Activated CD4-positive, alpha-beta T cell treated with anti-CD3 and anti-CD28 coated beads, Interleukin-2, amount 50 U/mL, for 48 hours (primary cell): ENCODE data around the gene CRYM.
"Not testable (repeated sequence)": the region's sequence is repeated elsewhere in the genome, so short reads cannot be mapped to it uniquely, and the experiment has no call there.

Experiments used
- DNase-seq, 2 experiments: peaks; one replicate each; pipeline ENCODE4 v3.0.0-alpha.2; 2020

The CRYM gene

DNA sequence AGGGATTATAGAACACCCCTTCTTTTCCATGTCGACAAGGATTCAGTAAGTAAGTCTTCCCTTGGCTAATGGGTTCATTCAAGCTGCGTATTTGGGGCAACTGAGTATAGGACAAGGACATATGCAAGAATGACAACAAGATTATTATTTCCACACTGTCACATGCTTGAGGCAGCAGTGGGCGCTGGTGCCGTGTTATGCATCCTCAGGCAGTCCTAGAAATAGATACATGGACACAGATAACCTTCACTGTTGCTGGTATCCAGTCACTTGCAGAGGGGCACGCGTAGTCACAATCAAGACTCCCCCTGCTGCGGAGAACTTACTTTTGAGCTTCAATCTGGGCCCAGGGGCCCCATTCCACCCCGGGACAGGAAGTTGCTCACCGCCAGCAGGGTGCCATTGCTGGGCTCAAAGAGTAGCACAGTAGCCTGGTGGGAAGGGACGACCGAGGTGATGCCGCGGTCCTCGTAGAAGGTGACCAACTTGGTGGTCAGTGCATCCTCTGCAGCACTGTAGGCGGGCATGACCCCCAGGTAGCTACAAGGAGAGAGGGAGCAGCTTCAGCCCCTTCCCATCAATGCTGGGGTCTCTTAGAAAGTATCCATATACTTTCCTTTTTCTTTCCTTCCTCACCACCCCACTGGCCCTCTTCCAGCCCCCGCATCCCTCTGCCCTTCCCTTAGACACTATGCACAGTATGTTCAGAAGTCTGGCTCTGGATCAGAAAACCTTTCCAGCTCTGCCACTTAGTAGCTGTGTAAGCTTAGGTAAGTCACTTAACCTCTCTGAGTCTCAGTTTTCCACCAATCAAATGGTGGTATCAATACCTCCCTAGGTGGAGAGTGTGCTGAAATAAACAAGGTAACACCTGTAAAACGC lies 804 bp downstream of the CRYM start:
- no peak for DNase-seq

DNA sequence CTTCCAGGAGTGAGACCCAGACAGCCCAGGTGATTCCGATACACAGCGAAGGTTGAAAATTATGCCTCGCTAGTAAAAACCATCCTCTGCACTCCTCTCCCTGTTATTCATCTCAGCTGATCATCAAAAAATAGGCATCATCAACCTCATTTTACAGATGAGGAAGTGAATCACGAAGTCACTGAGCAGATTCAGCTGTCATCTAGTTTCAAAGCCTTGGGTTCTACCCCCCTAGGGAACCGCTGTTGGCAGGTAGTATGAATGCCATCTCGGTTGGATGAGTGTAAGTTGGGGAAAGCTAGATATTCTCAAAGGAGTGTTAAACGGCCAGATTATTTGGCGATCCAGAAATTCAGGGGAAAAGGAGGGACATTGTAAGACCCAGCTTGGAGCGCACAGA lies 2.0 kb downstream of the CRYM start:
- DNase-seq, result no peak

DNA sequence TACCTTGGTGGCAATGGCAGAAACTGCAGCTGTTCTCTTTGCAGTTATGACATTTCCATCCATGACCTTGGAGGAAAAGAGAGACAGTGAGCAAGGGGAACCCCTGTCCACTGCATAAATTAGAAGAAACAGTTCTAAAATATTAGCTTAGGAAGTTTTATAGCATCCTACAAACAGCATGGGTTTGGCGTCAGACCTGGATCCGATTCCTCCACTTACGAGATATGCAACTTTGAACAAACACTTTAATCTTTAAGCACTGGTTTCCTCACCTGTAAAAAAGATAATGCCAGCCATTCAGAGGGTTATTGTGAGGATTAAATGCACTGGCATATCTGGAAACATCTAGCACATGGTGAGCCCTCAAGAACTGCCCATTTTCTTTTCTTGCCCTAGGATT lies 2.6 kb downstream of the CRYM start:
- DNase-seq, result no peak

DNA sequence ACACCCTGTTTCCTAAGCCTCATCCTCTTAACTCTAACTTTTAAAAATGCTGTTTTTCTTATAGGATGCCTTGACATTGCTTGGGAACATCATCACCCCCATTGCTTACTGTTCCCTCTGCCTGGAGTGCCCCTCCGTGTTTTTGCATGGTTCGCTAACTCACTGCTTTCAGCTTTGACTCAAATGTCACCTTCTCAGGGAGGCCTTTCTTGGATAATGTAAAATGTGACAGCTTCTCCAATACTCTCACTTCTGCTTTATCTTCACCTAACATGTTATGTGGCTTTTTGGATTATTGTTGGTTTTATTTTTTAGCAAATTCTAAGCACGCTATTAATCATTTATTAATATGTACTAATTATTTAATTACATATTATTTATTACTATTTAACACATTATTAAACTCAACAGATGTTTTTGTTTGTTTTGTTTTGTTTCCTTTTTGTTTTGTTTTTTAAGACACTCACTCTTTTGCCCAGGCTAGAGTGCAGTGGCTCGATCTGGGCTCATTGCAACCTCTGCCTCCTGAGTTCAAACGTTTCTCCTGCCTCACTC lies 3.8 kb downstream of the CRYM start:
- DNase-seq, result no peak

DNA sequence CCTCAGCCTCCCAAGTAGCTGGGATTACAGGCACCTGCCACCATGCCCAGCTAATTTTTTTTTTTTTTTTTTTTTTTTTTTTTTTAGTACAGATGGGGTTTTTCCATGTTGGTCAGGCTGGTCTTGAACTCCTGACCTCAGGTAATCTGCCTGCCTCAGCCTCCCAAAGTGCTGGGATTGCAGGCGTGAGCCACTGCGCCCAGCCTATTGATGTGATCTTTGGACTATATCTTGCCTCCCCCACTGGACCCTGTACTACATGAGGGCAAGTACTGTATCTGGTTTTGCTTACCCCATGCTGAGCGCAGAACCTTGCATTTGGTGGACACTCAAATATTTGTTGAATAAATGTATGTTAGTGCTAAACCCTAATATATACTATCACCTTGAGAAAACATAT lies 5.3 kb downstream of the CRYM start:
- not testable (repeated sequence) for DNase-seq

DNA sequence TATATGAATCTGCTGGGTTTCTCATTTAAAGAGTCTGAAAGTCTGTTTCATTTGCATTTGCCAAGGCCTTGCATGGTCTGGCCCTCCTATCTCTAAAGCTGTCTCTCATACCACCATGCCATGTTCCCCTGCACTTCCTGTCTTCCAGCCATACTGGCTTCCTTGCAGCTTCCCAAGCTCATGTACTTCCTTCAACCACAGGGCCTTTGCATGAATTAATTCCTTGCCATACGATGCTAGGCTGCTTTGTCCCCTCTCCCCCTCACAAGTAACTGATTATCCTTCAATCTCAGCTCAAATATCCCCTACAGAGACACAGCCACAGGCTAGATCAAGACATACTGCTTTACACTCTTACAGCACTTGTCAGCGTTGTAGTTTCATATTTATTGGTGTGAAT lies 5.8 kb downstream of the CRYM start:
- no peak for DNase-seq

DNA sequence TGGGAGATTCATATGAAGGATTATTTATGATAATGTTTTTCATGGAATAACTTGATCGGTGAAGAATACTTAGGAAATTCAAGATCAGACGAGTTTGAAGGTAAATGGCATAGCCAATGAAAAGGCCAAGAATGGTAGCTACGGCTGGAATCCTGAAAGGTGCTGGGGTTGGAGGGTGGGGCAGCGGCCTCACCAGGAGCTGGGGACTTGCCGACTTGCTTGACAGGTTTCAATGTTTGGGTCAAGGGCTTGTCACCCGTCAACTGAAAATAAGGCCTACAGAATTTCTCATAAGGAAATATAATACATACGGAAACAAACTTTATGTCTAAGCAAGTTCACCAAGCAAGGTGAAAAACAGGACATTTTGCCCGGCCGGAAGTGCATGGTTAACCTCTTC lies 9.9 kb downstream of the CRYM start:
- DNase-seq, result no peak

DNA sequence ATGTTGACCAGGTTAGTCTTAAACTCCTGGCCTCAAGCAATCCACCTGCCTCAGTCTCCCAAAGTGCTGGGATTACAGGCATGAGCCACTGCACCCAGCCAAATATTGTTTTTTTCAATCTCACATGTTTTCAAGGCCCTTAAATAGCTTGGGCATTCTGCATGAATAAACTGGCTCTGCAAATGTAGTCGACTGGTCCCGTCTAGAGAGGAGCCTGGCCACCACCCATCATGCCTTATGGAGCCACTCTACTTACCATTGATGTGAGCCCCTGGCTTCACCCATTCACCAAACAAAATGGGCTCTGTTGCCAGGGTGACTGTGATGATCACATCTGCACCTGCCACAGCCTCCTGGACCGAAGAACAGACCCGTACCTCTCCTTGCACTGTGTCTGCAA lies 10.8 kb downstream of the CRYM start:
- DNase-seq, result no peak

DNA sequence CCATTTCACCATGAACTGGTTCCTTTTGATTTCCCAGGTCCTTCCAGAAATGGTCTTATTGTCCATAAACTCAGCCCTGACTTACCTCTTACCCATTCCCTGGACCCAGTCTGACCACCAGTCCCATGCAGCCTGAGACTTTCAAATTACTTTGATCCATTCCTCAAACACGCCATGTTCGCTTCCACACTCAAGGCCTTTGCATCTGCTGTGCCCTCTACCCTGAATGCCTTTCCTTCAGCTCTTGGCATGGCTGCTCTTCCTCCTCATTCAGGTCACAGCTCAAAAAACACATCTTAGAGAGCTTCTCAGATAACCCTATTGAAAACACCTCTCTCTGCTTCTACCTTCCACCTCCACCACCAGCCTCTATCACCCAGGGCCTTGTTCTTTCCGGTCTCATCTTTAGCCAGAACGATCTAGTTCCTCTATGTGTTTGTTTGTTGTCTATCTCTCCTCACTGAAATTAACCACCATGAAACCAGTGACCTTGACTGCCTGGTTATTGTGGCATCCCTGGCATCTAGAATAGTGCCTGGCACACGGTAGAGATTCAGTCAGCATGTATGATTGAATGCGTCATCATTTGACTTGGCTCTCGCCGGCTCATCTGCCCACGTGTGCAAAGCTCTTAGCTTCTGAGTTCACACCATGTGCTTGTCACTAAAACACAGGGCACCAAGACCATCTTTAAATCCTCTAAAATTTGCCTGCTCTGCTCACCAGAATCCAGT lies 12.8 kb downstream of the CRYM start:
- no peak for DNase-seq

DNA sequence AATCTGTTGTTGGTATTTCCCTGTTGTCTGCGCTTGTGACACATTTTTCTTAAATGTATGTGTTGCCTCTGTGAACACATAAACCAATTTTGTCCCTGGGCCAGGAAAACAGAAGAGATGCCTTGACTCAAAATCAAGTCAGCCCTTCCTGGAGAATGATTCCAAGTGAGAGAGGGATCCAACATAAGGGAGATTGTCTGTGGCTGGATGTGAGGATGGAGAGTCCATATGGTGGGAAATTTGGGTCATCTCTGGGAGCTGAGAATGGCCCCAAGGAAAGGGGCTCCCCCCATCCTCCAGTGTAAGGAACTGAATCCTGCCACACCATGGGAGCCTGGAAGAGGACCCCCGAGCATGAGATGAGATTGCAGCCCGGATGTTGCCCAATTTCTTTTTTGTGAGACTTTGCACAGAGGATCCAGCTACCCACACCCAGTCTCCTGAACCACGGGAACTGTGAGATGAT lies 13.5 kb downstream of the CRYM start:
- DNase-seq, result no peak

DNA sequence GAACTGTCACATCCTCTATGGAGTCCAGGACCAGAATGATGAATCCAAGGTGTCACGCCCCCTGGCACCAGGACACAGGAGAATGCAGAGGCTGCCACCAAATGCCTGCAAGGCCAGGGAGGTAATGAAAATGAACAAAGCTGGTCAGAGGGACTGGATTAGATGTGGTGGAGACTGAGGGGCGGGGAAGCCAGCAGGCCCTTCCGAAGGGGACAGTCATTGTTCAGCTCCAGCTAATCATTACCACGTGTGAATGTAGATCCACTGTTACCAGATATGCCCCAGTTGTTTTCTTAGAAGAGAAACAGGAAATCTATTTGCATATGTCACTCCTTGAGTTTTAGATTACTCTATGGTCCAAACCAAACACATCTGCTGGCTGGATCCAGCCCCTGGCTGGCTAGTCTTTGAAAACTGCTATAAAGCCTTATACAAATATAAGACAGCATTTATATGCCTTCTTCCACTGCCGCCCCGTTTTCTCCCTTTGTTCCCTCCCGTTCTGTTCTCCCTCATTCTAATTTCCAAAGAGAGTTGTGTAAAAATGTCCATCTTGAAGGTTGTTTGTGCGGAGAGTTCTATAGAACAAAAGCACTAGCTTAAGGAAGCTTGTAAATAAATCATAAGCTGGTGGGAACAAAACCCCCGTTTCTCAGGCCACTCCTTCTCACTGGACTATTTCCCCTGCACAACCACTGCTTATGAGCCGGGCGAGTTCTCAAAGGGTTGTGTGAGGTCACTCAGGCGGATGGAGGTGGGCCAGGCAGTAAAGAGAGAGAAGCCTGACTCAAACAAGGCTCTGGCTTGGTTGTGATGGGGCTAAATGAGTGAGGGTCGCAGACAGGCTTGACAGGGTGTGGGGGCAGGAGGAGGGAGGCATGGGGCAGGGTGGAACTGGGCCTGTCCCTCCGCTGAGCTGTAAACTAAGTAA lies 14.2 kb downstream of the CRYM start:
- no peak for DNase-seq

DNA sequence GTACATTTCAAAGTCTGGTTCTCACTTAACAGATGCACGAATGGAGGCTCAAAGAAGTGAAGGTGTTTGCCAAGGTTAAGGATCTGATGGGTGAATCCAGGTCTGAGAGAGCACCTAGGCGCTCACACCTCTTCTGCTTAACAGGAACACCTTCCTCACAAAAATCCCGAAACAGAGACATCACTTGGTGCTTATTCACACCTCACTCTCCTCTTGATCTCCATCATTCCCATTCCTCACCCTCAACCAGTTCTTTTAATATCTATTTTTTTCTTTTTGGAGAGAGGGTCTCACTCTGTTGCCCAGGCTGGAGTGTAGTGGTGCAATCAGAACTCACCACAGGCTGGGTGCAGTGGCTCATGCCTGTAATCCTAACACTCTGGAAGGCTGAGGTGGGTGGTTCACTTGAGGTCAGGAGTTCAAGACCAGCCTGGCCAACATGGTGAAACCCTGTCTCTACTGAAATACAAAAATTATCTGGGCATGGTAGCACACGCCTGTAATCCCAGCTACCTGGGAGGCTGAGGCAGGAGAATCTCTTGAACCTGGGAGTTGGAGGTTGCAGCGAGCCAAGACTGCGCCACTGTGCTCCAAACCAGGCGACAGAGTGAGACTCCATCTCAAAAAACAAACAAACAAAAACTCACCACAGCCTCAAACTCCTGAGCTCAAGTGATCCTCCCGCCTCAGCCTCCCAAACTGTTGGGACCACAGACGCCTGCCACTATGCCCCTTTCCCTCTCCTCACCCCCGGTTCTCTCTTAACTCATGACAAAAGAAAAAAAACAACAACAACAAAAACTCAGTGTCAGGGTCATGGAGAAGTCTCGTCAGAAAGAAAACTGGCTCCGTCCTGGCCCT lies 15.1 kb downstream of the CRYM start:
- no peak for DNase-seq

DNA sequence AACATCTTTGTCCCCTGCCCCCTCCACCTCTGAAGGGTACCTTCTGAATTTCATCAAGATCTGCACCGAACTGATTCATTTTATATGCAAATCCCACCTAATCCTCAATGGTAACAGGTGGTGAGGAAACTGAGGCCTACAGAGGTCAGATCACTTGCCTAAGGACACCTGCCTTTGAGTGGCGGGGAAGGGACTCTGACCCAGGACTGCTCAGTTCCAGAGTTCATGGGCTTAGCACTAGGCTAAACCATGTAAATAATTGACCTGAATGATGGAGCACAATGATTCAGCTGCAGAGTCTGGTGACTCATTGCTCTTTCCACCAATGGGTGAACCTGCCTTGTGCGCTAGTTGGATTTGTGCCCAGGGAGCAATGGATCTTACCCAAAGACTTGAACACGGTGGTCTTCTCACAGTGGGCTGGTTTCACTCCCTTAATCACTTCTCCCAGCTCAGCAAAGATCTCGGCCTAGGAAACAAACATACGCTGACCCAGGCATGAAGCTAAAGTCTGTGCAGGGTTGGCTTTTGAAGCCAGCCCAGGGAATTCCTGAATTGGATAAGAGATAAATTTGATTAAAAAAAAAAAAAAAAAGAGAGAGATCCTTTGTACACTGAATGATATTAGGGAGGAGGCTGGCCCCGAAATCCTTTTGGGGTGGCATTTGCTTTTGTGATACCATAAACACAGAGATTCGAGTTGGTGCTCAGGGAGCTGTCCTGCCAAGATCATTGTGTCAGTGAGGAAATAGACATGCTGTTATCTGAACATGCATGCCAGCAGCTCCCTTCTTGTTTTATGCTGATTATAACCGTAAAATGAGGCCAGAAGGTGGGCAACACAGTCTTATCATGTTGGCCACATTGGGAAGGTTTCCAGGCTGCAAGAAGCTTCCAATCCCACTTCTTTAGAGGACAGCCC lies 17.0 kb downstream of the CRYM start:
- DNase-seq, result no peak

DNA sequence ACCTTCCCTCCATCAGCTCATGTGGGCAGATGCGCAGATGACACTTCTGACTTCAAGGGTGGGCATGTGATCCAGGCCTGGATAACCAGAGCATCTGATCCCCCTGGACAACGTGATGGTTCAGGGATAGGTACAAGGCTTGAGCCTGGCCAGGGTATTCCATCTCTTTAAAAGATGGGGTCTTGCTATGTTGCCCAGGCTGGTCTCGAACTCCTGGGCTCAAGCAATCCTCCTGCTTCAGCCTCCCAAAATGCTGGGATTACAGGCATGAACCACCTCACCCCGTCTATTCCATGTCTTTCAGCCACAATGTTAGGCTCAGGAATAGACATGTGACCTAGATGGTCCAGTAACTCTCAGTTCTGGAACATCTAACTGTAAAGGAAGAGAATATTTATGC lies 20.8 kb downstream of the CRYM start:
- no peak for DNase-seq

DNA sequence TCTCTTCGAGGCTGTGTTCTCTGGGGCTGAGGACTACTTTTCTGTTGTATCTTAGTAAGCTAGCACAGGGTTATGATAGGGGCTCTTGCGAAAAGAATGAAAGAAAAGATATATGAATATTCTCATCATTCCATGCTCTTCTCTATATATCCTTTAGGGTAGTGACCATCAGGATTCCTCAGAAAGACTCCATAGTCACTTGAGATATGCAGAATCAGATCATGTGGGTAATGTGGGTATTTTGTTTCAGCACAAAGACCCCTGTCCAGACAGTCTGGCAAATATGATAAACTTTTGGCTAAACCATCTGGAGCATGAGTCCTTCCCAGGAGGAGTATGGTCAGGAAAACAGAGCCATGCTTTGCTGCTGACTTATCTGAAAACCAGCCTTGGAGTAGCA lies 21.5 kb downstream of the CRYM start:
- no peak for DNase-seq

DNA sequence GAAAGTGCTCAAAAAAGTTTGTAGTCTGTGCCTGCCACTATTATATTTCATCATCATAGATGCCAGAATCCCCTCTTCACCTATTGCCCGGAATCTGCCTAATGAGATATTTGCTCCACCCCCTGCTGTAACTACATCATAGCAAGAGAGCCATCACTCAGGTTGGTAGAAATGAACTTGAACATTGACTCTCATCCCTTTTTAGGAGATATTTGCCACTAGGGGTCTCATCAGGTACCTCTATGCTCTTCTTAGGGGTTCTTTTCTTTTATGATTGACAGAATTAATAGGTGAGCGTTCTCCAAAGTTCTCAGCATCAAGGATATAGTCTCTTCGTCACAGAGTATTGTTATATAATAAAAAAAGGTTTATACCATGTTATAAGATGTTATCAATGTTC lies 24.6 kb downstream of the CRYM start:
- DNase-seq, result no peak

DNA sequence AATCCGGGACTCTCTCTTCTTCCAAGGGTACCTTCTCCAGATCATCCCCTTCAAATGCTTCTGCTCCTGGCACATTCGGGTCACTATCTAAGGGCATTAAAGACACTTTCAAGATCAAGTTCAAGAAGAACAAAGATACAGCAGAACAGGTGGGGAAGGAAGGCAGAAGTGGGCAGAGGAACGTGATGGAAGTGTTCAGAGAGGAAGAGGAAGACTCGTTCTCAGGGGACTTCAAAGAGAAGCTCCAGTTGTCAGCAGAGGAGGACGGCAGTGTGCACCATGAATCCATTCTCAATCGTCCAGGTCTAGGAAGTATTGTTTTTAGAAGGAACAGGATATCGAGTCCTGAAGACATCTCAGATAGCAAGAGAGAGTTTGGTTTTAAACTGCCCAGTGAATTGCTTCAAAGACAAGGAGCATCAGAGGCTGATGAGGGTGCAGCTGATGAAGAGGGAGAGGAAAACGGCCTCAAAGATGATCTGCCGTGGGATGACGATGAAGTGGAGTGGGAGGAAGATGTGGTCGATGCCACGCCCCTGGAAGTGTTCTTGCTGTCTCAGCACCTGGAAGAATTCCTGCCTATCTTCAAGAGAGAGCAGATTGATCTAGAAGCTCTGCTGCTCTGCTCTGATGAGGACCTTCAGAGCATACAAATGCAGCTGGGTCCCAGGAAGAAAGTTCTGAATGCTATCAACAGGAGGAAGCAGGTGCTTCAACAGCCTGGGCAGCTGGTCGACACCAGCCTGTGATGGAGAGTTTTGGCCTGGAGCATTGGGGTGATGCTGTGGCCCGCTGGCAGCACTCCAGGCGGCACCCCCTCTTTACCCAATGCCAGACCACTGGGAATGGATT lies 27.8 kb downstream of the CRYM start:
- DNase-seq, result no peak

DNA sequence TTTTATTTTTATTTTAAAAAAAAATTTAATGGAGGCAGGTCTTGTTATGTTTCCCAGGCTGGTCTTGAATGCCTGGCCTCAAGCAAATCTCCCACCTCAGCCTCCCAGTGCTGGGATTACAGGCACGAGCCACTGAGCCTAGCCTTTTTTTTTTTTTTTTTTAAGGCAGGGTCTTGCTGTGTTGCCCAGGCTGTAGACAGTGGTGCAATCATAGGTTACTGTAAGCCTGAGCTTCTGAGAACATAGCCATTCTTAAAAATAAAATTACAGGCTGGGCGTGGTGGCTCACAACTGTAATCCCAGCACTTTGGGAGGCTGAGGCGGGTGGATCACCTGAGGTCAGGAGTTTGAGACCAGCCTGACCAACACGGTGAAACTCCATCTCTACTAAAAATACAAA lies 29.9 kb downstream of the CRYM start:
- not testable (repeated sequence) for DNase-seq

DNA sequence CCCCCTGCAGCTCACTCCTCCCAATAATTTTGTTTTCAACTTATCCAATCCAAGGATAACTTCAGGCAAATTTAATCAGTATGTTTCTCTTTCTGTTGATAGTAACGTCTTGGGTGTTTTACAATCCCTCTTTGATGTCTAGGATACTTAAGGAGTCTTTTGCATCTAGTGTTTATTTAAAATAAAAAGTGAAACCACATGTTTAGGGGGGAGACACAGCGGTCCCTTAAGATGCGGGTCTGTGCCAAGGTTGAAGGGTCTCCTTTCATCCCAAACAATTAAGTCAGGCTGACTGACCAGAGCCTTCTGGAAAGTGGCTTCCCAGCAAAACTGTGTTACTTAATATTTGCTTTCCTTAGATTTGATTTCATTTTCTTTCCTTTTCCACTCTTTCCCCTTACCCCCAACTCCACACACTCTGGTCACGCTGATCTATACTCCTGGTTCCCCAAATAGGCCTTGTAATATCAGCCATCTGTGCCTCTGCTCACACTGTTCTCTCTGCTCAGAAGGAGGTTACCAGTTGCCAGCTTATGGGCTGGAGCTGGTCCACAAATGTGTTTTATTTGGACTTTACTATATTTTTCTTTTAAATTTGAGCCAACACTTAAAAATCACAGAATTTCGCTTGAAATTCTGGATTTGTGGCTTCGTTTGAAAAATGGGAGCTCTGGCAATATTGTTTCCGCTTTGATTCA lies 33.4 kb downstream of the CRYM start:
- DNase-seq, result no peak
